ENCODE data around the gene PFN4.

DNA sequence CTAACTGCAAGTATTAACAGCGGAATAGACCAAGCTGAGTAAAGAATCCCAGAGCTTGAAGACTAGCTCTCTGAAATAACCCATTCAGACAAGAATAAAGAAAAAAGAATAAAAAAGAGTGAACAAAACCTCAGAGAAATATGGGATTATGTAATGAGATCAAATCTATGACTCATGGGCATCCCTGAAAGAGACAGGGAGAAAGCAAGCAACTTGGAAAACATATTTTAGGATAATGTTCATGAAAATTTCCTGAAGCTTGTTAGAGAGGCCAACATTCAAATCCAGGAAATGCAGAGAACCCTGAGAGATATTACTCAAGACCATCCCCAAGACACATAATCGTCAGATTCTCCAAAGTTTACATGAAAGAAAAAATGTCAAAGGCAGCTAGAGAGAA, 17.3 kb downstream of the PFN4 start:
- TF ChIP-seq, protein P1, sequence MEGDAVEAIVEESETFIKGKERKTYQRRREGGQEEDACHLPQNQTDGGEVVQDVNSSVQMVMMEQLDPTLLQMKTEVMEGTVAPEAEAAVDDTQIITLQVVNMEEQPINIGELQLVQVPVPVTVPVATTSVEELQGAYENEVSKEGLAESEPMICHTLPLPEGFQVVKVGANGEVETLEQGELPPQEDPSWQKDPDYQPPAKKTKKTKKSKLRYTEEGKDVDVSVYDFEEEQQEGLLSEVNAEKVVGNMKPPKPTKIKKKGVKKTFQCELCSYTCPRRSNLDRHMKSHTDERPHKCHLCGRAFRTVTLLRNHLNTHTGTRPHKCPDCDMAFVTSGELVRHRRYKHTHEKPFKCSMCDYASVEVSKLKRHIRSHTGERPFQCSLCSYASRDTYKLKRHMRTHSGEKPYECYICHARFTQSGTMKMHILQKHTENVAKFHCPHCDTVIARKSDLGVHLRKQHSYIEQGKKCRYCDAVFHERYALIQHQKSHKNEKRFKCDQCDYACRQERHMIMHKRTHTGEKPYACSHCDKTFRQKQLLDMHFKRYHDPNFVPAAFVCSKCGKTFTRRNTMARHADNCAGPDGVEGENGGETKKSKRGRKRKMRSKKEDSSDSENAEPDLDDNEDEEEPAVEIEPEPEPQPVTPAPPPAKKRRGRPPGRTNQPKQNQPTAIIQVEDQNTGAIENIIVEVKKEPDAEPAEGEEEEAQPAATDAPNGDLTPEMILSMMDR (conservative IDR thresholded peaks at IDR 0.05; ENCODE audit: low read depth, low read length) = no peak
- no peak for TF ChIP-seq CHD1 (IDR thresholded peaks at IDR 0.05; ENCODE audit: low read depth, low read length)
- TF ChIP-seq SMC3 (IDR thresholded peaks at IDR 0.05; ENCODE audit: low read depth, low read length) = no peak
- TF ChIP-seq POLR2A (IDR thresholded peaks at IDR 0.05; ENCODE audit: low read depth, low read length) = no peak
